ENCODE results near the gene VWF.

DNA sequence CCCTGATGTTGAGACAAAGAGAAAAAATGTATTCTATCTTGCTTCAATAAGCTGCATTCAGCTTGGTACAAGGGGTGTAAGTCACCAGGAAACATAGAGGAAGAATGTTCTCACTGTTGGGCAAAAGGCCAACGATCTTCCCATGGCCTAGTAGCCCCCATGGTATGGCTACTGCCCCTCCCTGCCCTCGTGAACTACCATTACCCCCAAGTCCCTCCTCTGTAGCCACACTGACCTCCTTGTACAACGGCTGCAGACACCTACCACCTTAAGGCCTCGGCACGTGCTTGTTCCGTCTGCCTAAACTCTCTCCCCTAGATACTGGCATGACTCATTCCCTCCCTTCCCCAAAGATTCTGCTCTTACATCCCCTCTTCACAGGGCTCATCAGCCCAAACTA is 97.5 kb downstream of the VWF start:
- TF ChIP-seq, protein P1, sequence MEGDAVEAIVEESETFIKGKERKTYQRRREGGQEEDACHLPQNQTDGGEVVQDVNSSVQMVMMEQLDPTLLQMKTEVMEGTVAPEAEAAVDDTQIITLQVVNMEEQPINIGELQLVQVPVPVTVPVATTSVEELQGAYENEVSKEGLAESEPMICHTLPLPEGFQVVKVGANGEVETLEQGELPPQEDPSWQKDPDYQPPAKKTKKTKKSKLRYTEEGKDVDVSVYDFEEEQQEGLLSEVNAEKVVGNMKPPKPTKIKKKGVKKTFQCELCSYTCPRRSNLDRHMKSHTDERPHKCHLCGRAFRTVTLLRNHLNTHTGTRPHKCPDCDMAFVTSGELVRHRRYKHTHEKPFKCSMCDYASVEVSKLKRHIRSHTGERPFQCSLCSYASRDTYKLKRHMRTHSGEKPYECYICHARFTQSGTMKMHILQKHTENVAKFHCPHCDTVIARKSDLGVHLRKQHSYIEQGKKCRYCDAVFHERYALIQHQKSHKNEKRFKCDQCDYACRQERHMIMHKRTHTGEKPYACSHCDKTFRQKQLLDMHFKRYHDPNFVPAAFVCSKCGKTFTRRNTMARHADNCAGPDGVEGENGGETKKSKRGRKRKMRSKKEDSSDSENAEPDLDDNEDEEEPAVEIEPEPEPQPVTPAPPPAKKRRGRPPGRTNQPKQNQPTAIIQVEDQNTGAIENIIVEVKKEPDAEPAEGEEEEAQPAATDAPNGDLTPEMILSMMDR (conservative IDR thresholded peaks at IDR 0.05; ENCODE audit: low read depth in 2 of 2), result no peak
- TF ChIP-seq POLR2AphosphoS5 (IDR thresholded peaks at IDR 0.05; ENCODE audit: low read depth) (no peak), JUNB (IDR thresholded peaks at IDR 0.05; ENCODE audit: unreplicated experiment) (no peak)
